Adrenal gland (tissue), 12 donors: ENCODE data around the gene SEC24C. TPM values are rescaled to one million over a fixed set of nuclear protein-coding genes. Genes with fewer than 3 reads are reported as not detected.

ENCODE experiments used
- DNase-seq, 7 donors: peaks; one replicate each; pipeline ENCODE4 v3.0.0-alpha.2; 2019 to 2020
- H3K27ac ChIP-seq, 5 donors: fragments of 200-600 bp; sonication (generic) in 4 of 5; 1 replicate in 3 of 5; 2 replicates in 2 of 5; pipeline versions ENCODE4 v1.5.1 to v1.8.0; 2016 to 2020; ENCODE audit warnings: mild to moderate bottlenecking in 1 of 5
- H3K27me3 ChIP-seq: fragments of 200-600 bp; 2 replicates; pipeline ENCODE4 v1.8.0; 2021
- H3K36me3 ChIP-seq, 2 donors: fragments of 200-600 bp; replicated peaks in 1 of 2; 1 replicate in 1 of 2; 2 replicates in 1 of 2; pipeline versions ENCODE4 v1.5.1 to v1.8.0; 2018 to 2022
- H3K4me1 ChIP-seq, 2 donors: fragments of 200-600 bp; replicated peaks in 1 of 2; 1 replicate in 1 of 2; 2 replicates in 1 of 2; pipeline versions ENCODE4 v1.5.1 to v1.8.0; 2018 to 2021
- H3K4me3 ChIP-seq, 4 donors: fragments of 200-600 bp; sonication (generic) in 3 of 4; one replicate each; pipeline ENCODE4 v1.5.1; 2016 to 2018
- H3K9me3 ChIP-seq, 3 donors: fragments of 200-600 bp; sonication (generic) in 1 of 3; replicated peaks in 1 of 3; 1 replicate in 2 of 3; 2 replicates in 1 of 3; pipeline versions ENCODE4 v1.5.1 to v1.8.0; 2016 to 2021
- POLR2A ChIP-seq, 2 donors: fragments of 450-650 bp; IDR thresholded peaks; one replicate each; pipeline ENCODE4 v1.6.1; 2017; ENCODE audit warnings: antibody characterized with exemption in 2 of 2, mild to moderate bottlenecking in 2 of 2, moderate library complexity in 1 of 2
- WGBS, 4 donors: extraction: QIAGEN DNeasy Blood & Tissue Kit in 2 of 4; methylation state at CpG; one replicate each; pipeline versions ENCODE4 v1.1.5 to v1.1.7; 2013 to 2017; 5-methylcytosine and 5-hydroxymethylcytosine counted together
- intact Hi-C, 2 donors: fragments of 100-400 bp; cut with DNase I; formaldehyde crosslinking; loops; one replicate each; pipeline versions ENCODE4 v1.14.1 to v1.15.0; 2022 to 2023
- polyA plus RNA-seq, 3 donors: library from polyadenylated mRNA; stranded (reverse); fragments of 200-250 nt in 2 of 3; fragments of 350-450 nt in 1 of 3; fragmentation: Illumina TruSeq in 1 of 3; extraction: RNeasy Lipid Tissue Mini Kit (QIAGEN cat#74804) in 1 of 3; gene quantifications; one replicate each; pipeline ENCODE4 v1.2.3, GENCODE V29; 2013 to 2014
- total RNA-seq, 9 donors: library from RNA; depleted of rRNA in 4 of 9; stranded (reverse); fragments of >200 nt in 4 of 9; fragments of 120-200 nt in 1 of 9; fragmentation: NEBNext Ultra II Directional in 1 of 9; extraction: Animal tissue kit (Norgen Biotek cat#: 25700) in 1 of 9; gene quantifications; one replicate each; pipeline versions ENCODE4 v1.1.0 to v1.2.4, GENCODE V29; 2013 to 2023
- TF ChIP-seq, protein P1 (sequence below), 6 experiments: fragments of 450-650 bp in 4 of 6; fragments of 200-600 bp in 2 of 6; sonication (generic) in 1 of 6; IDR thresholded peaks; 1 replicate in 5 of 6; 2 replicates in 1 of 6; pipeline versions ENCODE4 v1.5.1 to v1.8.0; 2016 to 2021; ENCODE audit warnings: antibody characterized with exemption in 6 of 6, mild to moderate bottlenecking in 2 of 6, moderate library complexity in 1 of 6
- donor health status: healthy with polysubstance abuse.
- donor health status: Bipolar disorder and iron deficiency.
- donor health status: DM: yes; HTN: yes; CAD: no.
- donor health status: DM: no; HTN: no; CAD: no.
- donor health status: DM: no; HTN: no; CAD: no.
- donor health status: DM: yes; HTN: yes; CAD: no.

The SEC24C gene
- total and polyA plus RNA-seq, 12 donors: 38.4 to 133 (median 81.2) TPM

DNA sequence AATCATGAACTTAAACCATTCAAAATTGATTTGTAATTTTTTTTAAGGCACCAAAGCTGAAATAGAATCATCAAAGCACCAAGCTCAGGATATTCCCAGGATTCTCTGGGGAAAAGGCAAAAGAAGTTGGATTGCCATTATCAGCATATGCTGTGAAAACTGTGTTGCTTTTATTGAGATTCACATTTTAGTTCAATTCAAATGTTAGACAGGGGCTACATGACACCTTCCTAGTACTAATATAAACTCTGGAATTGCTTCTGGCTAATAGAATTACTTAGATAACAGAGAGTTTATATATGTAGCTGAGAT lies 71.5 kb downstream of the SEC24C start:
- Histone ChIP-seq H3K27me3 (no peaks in the 10 kb centered on the region), H3K27ac (peak overlapping the region in 1 of 5 donors; percentile 68), H3K9me3 (no peaks in the 10 kb centered on the region), H3K4me1 (peaks cover 0 to under 1% of the 10 kb centered on the region in 2 donors), H3K36me3 (peaks cover 0 to 9% of the 10 kb centered on the region in 2 donors), H3K4me3 (no peak overlapping the region)
- intact Hi-C loops: loop anchor here in 1 of 2 donors (10.0 kb wide), 1 partner anchor 59 kb away; the partner anchor contains the start of gene CAMK2G
- DNase-seq: no peak
- TF ChIP-seq, protein P1, sequence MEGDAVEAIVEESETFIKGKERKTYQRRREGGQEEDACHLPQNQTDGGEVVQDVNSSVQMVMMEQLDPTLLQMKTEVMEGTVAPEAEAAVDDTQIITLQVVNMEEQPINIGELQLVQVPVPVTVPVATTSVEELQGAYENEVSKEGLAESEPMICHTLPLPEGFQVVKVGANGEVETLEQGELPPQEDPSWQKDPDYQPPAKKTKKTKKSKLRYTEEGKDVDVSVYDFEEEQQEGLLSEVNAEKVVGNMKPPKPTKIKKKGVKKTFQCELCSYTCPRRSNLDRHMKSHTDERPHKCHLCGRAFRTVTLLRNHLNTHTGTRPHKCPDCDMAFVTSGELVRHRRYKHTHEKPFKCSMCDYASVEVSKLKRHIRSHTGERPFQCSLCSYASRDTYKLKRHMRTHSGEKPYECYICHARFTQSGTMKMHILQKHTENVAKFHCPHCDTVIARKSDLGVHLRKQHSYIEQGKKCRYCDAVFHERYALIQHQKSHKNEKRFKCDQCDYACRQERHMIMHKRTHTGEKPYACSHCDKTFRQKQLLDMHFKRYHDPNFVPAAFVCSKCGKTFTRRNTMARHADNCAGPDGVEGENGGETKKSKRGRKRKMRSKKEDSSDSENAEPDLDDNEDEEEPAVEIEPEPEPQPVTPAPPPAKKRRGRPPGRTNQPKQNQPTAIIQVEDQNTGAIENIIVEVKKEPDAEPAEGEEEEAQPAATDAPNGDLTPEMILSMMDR (IDR thresholded peaks at IDR 0.05): no peak
- no peak for TF ChIP-seq POLR2A (IDR thresholded peaks at IDR 0.05)

DNA sequence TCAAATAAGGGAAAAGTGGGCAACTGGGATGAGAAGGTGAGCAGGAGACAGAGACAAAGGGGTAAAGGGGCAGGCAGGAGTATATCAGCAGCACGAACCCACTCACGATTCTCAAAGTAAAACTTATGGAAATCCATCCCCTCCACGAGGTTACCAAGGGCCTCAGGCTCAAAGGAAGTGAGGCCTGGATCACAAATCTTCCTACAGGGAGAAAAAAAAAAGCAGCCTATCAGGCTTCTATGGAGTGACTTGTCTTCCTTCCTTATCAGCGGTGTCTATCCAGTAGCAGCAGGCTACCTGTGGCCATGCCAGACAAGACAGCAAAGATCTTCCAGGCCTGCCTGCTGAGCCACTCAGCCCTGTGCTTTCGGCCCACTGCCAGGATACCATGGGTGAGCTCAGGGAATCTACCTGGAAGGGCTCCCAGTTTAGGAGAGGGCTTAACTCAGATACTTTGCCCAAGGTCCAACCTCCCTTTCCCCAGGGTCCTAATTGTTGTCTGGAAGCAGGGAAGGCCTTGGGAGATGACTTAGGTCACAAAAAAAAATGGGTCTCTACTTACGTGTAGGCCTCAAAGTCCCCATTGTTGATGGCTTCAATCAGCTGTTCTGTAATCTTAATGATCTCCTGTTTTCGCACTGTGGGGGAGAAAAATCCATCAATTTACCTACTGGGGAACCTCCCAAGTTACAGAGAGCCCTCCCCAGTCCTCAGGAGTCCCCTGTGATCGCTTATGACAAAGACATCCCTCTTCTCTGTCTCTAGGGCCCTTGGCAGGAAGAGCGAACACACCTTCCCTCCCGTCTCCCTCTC lies 73.0 kb downstream of the SEC24C start:
- TF ChIP-seq POLR2A (IDR thresholded peaks at IDR 0.05): no peak
- TF ChIP-seq, protein P1 (IDR thresholded peaks at IDR 0.05): no peak
- intact Hi-C loops: loop anchor here in 1 of 2 donors (10.0 kb wide), 1 partner anchor 58 kb away; the partner anchor contains the start of gene CAMK2G
- Histone ChIP-seq H3K4me1 (no peaks in the 10 kb centered on the region), H3K36me3 (peaks cover 0 to 21% of the 10 kb centered on the region in 2 donors), H3K4me3 (no peak overlapping the region), H3K9me3 (no peaks in the 10 kb centered on the region), H3K27me3 (no peaks in the 10 kb centered on the region), H3K27ac (peak overlapping the region in 3 of 5 donors; percentile 12 to 72 (median 67))
- 79 to 91% (median 86%) methylated on average over 8 to 10 of the region's 10 CpGs for WGBS, 4 donors
- peak in 1 of 7 donors; percentile 55 for DNase-seq

DNA sequence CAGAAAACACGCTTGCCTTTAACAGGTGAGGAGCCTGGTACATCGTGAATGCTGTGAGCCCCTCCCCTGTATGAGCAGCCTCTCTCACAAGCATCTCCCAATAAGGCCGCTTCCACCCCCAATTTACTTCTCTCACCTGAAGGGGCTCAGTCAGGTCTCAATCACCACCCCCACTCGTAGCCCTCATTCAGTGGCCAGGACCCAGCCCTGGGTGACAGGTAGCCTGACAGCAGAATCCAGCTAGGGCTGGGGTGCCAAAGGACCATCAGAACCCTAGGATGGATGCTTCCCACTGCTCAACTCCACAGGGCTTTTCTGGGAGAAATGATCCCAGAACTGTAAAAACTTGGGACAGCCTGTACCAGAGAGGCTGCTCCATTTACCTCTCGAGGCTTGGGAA lies 73.7 kb downstream of the SEC24C start:
- Histone ChIP-seq H3K27ac (no peak overlapping the region), H3K4me1 (no peaks in the 10 kb centered on the region), H3K4me3 (no peak overlapping the region), H3K36me3 (peaks cover 0 to 21% of the 10 kb centered on the region in 2 donors), H3K27me3 (no peaks in the 10 kb centered on the region), H3K9me3 (no peaks in the 10 kb centered on the region)
- no peak for TF ChIP-seq POLR2A (IDR thresholded peaks at IDR 0.05)
- TF ChIP-seq, protein P1 (IDR thresholded peaks at IDR 0.05): no peak
- WGBS, 4 donors: 91 to 97% (median 96%) methylated on average over 4 to 5 of the region's 5 CpGs
- intact Hi-C loops: loop anchor here in 1 of 2 donors (10.0 kb wide), 1 partner anchor 57 kb away; the partner anchor contains the start of gene CAMK2G
- DNase-seq: no peak

- Histone ChIP-seq H3K27ac (no peak overlapping the region), H3K4me3 (no peak overlapping the region), H3K27me3 (no peaks in the 10 kb centered on the region), H3K36me3 (peaks cover 0 to 21% of the 10 kb centered on the region in 2 donors), H3K9me3 (no peaks in the 10 kb centered on the region), H3K4me1 (no peaks in the 10 kb centered on the region)
- no peak for DNase-seq
- intact Hi-C loops: loop anchor here in 1 of 2 donors (10.0 kb wide), 1 partner anchor 56 kb away; the partner anchor contains the start of gene CAMK2G
- TF ChIP-seq POLR2A (IDR thresholded peaks at IDR 0.05): no peak
- TF ChIP-seq, protein P1 (IDR thresholded peaks at IDR 0.05): no peak
- 82 to 90% (median 89%) methylated on average over 7 to 10 of the region's 10 CpGs for WGBS, 4 donors
These were observed 74.2 kb downstream of the SEC24C start for GRCh38 chr10:73818402-73818801.
